ENCODE results near the gene RSPO3. TPM values are rescaled to one million over a fixed set of nuclear protein-coding genes. Genes with fewer than 3 reads are reported as not detected.

The RSPO3 gene
- total RNA-seq, 1 donor from 2014 or later = 0.22 TPM

GRCh38 chr6:127110712-127111111 lies 7.8 kb upstream of the RSPO3 start:
- Mint-ChIP-seq H3K9me3 (ENCODE audit: low read depth) (no peaks in the 10 kb centered on the region), H3K4me3 (ENCODE audit: unreplicated experiment) (no peak overlapping the region), H3K36me3 (ENCODE audit: low read depth) (no peaks in the 10 kb centered on the region), H3K27ac (ENCODE audit: unreplicated experiment) (no peak overlapping the region), H3K4me1 (ENCODE audit: low read depth) (no peaks in the 10 kb centered on the region), H3K27me3 (ENCODE audit: low read depth) (peaks cover 49% of the 10 kb centered on the region)
- no peak for TF ChIP-seq CTCF (IDR thresholded peaks at IDR 0.05)
- no peak for DNase-seq (ENCODE audit: low spot score)

GRCh38 chr6:127111526-127111925 lies 6.9 kb upstream of the RSPO3 start:
- Mint-ChIP-seq H3K27ac (ENCODE audit: unreplicated experiment) (no peak overlapping the region), H3K9me3 (ENCODE audit: low read depth) (no peaks in the 10 kb centered on the region), H3K4me3 (ENCODE audit: unreplicated experiment) (no peak overlapping the region), H3K4me1 (ENCODE audit: low read depth) (no peaks in the 10 kb centered on the region), H3K27me3 (ENCODE audit: low read depth) (peaks cover 50% of the 10 kb centered on the region), H3K36me3 (ENCODE audit: low read depth) (no peaks in the 10 kb centered on the region)
- no peak for DNase-seq (ENCODE audit: low spot score)
- TF ChIP-seq CTCF (IDR thresholded peaks at IDR 0.05) = no peak

GRCh38 chr6:127114214-127114760 lies 4.2 kb upstream of the RSPO3 start:
- no peak overlapping the region for H3K27ac Mint-ChIP-seq (ENCODE audit: unreplicated experiment)
- no peaks in the 10 kb centered on the region for H3K9me3 Mint-ChIP-seq (ENCODE audit: low read depth)
- DNase-seq (ENCODE audit: low spot score) = no peak
- peaks cover 6% of the 10 kb centered on the region for H3K4me1 Mint-ChIP-seq (ENCODE audit: low read depth)
- H3K27me3 Mint-ChIP-seq (ENCODE audit: low read depth) = peaks cover 47% of the 10 kb centered on the region
- no peaks in the 10 kb centered on the region for H3K36me3 Mint-ChIP-seq (ENCODE audit: low read depth)
- TF ChIP-seq CTCF (IDR thresholded peaks at IDR 0.05) = no peak
- no peak overlapping the region for H3K4me3 Mint-ChIP-seq (ENCODE audit: unreplicated experiment)

GRCh38 chr6:127115084-127115655 lies 3.3 kb upstream of the RSPO3 start:
- Mint-ChIP-seq H3K27ac (ENCODE audit: unreplicated experiment) (no peak overlapping the region), H3K27me3 (ENCODE audit: low read depth) (peaks cover 50% of the 10 kb centered on the region), H3K4me1 (ENCODE audit: low read depth) (peaks cover 10% of the 10 kb centered on the region), H3K9me3 (ENCODE audit: low read depth) (no peaks in the 10 kb centered on the region), H3K36me3 (ENCODE audit: low read depth) (no peaks in the 10 kb centered on the region), H3K4me3 (ENCODE audit: unreplicated experiment) (no peak overlapping the region)
- TF ChIP-seq CTCF (IDR thresholded peaks at IDR 0.05) = no peak
- no peak for DNase-seq (ENCODE audit: low spot score)

DNA sequence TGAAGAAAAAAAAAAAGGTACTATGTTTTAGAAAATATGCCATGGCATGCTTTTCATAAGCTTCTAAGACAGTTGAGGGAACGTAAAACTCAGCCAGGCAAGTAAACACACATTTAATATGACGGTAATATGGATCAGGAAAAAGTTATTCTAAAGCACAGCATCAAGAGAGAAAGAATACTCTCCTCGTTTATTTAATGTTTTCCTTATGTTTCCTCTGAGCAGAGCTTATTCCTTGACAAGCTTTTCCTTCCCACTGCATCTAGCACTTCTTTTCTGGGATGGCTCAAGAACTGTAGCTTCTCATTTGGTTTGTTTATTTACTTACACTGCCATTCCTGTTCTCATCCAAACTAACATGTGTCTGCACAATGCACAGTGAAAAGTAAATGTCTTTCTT lies 2.7 kb upstream of the RSPO3 start:
- Mint-ChIP-seq H3K27ac (ENCODE audit: unreplicated experiment) (no peak overlapping the region), H3K4me1 (ENCODE audit: low read depth) (peaks cover 10% of the 10 kb centered on the region), H3K27me3 (ENCODE audit: low read depth) (peaks cover 50% of the 10 kb centered on the region), H3K4me3 (ENCODE audit: unreplicated experiment) (no peak overlapping the region), H3K9me3 (ENCODE audit: low read depth) (no peaks in the 10 kb centered on the region), H3K36me3 (ENCODE audit: low read depth) (no peaks in the 10 kb centered on the region)
- no peak for TF ChIP-seq CTCF (IDR thresholded peaks at IDR 0.05)
- DNase-seq (ENCODE audit: low spot score) = no peak

Measured in chondrocyte (in vitro differentiated cells).